Regular cardiac myocyte (primary cell): Measurements from ENCODE around the gene ZNF792. TPM values are rescaled to one million over a fixed set of nuclear protein-coding genes. Genes with fewer than 3 reads are reported as not detected.

Source experiments
- total RNA-seq: library from RNA; depleted of rRNA; stranded (reverse); fragments of >200 nt; gene quantifications from 2 replicates; pipeline ENCODE4 v1.2.3, GENCODE V29; 2014

ZNF792 gene
- 4.8 and 5.6 TPM in 2 replicates for total RNA-seq

DNA sequence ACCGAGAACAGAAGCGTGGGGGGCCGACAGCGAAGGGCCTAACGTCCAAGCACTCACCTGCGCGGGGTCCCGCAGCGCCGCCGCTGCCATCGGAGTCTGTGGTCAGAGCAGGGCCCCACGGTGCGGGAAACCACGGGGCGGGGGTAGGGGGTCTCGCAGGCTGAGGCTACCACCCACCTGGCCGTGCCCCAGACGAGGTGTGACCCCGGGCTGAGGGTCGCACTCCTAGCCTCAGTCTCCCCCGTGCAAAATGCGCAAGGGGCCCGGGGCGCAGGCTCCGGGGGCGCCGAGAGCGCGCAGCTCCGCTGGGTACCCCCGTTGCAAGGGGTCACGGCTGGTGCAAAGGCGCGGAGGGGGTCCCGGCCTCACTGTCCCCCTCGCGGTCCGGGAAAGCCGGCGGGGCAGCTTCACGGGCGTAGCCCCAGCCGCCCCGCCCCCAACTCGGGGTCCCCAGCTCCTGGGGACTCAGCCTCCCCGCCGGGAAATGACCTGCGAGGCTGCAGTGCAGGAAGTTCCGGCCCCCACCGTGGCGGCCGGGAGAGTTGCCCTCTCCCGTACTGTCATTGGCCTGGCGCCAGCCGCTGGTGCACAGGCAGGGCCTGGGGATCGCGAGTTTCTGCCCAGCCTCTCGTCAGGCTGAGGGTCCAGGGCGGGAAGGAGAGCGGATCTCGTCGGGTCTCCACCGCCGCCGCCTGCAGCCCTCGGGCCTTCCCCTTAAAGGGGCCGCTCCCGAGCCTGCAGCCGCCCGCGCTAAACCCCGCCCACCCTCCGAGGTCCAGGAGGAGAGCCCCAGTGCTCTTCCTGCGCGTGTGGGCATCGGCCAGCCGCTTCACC lies at the start of gene ZNF792:
TSS of gene ZNF792 (minus strand) at position 657 of the 834 bp plus-strand sequence. CDS start at position 90, 567 bp downstream.

DNA sequence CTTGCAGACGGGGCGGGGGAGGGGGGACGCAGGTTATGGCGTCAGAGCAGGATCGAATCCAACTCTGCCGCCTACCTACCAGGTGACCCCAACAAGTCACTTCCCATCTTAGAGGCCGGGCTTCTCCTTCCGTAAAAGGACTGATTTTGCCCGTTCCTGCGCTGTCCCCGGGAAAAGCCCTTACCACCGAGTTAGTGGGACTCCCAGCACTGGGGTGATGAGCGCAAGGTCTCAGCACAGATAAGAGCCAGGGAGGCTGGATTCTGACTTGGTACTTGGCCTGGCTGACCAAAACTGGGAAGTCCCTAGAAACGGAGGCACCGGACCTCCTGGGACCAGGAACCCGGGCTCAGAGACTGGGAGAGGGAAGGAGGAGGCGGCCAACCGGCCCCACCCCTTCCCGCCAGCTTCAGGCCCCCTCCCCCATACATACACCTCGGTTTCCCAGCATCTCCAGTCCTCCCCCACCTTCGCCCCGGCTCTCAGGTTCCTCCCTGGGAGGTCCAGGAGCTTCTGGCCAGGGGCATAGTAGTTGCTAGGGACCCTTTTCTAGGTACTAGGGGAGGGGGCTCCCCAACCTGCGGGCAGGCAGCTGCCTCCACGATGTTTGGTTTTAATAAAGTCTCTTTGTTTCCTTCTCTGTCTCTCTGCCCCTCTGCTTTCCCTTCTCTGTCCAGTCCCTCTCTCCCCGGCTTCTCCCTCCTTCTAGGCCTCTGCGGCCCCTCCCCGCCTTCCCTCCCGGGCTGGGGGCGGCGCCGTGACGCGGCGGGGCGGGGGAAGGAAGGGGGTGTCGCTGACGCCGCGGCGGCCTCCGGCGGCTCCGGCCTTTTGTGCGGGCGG lies 35.7 kb upstream of the ZNF792 start, which contains the start of gene GRAMD1A:
TSS of gene GRAMD1A (plus strand) at position 826 of the 840 bp plus-strand sequence. CDS start 156 bp downstream, outside the sequence.

DNA sequence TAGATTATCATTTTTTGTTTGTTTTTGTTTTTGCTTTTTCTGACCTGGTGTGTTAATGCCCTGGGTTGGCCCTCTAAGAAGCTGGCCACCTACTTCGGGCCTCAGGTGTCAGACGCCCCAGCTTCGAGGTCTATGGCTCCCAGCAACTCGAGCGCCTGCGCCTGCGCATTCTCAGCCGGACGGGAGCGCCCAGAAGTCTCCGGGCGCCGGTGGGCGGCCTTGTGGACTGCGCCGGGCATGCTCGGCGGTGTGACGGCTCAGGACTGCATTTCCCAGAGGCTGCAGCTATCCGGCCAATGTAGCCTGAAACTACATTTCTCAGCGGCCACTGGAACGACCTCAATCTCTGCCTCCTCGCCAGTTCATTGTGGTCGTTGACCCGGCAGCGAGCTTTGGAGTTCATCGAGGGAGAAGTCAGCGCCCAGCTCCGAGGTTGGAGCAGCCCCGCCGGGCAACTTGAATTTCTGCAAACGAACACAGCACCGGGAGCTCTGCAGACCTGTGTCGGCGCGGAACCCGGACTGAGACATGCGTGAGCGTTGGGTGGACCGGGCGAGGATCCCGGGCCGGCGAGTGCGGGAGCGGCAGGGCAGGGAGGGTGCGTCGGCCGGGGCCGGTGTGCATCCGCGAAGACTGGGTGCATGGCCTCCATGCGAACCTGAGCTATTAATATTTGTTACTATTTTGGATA lies 37.2 kb downstream of the ZNF792 start, which contains the start of gene ZNF30:
TSS of gene ZNF30 (plus strand) at position 219 of the 691 bp plus-strand sequence. CDS start 3,045 bp downstream, outside the sequence.

Other genes starting within 250 kb of the ZNF792 start
- gene ZNF181, start 230.0 kb downstream of the ZNF792 start, total RNA-seq = 13.8 and 25.9 TPM in 2 replicates
- gene ZNF599, start 191.0 kb downstream of the ZNF792 start, total RNA-seq = 3.6 and 5.9 TPM in 2 replicates
- gene ZNF30, start 37.3 kb downstream of the ZNF792 start, total RNA-seq = 2.7 and 3.1 TPM in 2 replicates
- 14.2 and 23.1 TPM in 2 replicates for gene GRAMD1A, start 36.1 kb upstream of the ZNF792 start, total RNA-seq
- gene SCN1B, start 66.2 kb upstream of the ZNF792 start, total RNA-seq = 1.3 and 2.3 TPM in 2 replicates
- gene HPN, start 77.5 kb upstream of the ZNF792 start, total RNA-seq = under 0.01 TPM in 1 of 2 replicates, not detected in the other
- 0.38 TPM in 1 of 2 replicates, not detected in the other for gene FXYD3, start 151.6 kb upstream of the ZNF792 start, total RNA-seq
- under 0.01 and 3.7 TPM in 2 replicates for gene LGI4, start 170.8 kb upstream of the ZNF792 start, total RNA-seq
- gene FXYD1, start 174.6 kb upstream of the ZNF792 start, total RNA-seq = 0.58 and 1.4 TPM in 2 replicates
- gene FXYD7, start 179.0 kb upstream of the ZNF792 start, total RNA-seq = not detected in 2 replicates
- gene FXYD5, start 190.5 kb upstream of the ZNF792 start, total RNA-seq = 11.8 and 16.3 TPM in 2 replicates